Activated effector memory CD4-positive, alpha-beta T cell treated with anti-CD3 and anti-CD28 coated beads, Interleukin-2, amount 50 U/mL, for 16 hours (primary cell): ENCODE measurements around the gene INTS3.
"Not testable (repeated sequence)": the region's sequence is repeated elsewhere in the genome, so short reads cannot be mapped to it uniquely, and the experiment has no call there.

Experiments
- DNase-seq: peaks from one replicate; pipeline ENCODE4 v3.0.0-alpha.2; 2020

INTS3 gene

GRCh38 chr1:153778824-153779519 is 51.1 kb downstream of the INTS3 start:
- DNase-seq, result no peak

GRCh38 chr1:153779781-153780541 is 52.1 kb downstream of the INTS3 start:
- DNase-seq, result no peak

GRCh38 chr1:153780551-153780950 is 52.7 kb downstream of the INTS3 start:
- DNase-seq, result no peak

GRCh38 chr1:153782648-153783047 is 54.8 kb downstream of the INTS3 start:
- not testable (repeated sequence) for DNase-seq

- peak; percentile 96 for DNase-seq
Observed at GRCh38 chr1:153783233-153784190, 55.7 kb downstream of the INTS3 start.

GRCh38 chr1:153786038-153786790 is 58.4 kb downstream of the INTS3 start:
- no peak for DNase-seq

GRCh38 chr1:153789478-153790034 is 61.7 kb downstream of the INTS3 start:
- no peak for DNase-seq

- DNase-seq, result peak; percentile 21
Observed at GRCh38 chr1:153790313-153790965, 62.6 kb downstream of the INTS3 start.

- DNase-seq, result no peak
Observed at GRCh38 chr1:153790966-153791647, 63.3 kb downstream of the INTS3 start.

- DNase-seq, result no peak
Observed at GRCh38 chr1:153791648-153792253, 63.9 kb downstream of the INTS3 start.

- peak; percentile 48 for DNase-seq
Observed at GRCh38 chr1:153792631-153793041, 64.8 kb downstream of the INTS3 start.

- DNase-seq, result peak; percentile 49
Observed at GRCh38 chr1:153793261-153793972, 65.6 kb downstream of the INTS3 start.

- DNase-seq, result peak; percentile 46
Observed at GRCh38 chr1:153793973-153794615, 66.2 kb downstream of the INTS3 start.

- no peak for DNase-seq
Observed at GRCh38 chr1:153794624-153795329, 66.9 kb downstream of the INTS3 start.

- DNase-seq, result peak; percentile 59
Observed at GRCh38 chr1:153795330-153795837, 67.5 kb downstream of the INTS3 start.

GRCh38 chr1:153795934-153796785 is 68.3 kb downstream of the INTS3 start:
- DNase-seq, result peak; percentile 54
